Prostate gland (tissue), 2 donors: ENCODE results near the gene TJP1.

Source experiments
- CTCF ChIP-seq, 4 experiments: fragments of 200-600 bp in 2 of 4; fragments of 450-650 bp in 2 of 4; sonication (generic) in 2 of 4; IDR thresholded peaks; 1 replicate in 3 of 4; 2 replicates in 1 of 4; pipeline ENCODE4 v1.5.1; 2016 to 2019; ENCODE audit warnings: antibody characterized with exemption in 4 of 4, mild to moderate bottlenecking in 2 of 4, moderate library complexity in 2 of 4
- POLR2A ChIP-seq: fragments of 450-650 bp; IDR thresholded peaks from one replicate; pipeline ENCODE4 v1.6.1; 2016; ENCODE audit warnings: antibody characterized with exemption, mild to moderate bottlenecking
- POLR2AphosphoS5 ChIP-seq: sonication (generic); formaldehyde crosslinking; IDR thresholded peaks from one replicate; pipeline ENCODE4 v1.6.1; 2017; ENCODE audit warnings: antibody characterized with exemption

GRCh38 chr15:29687204-29687815 is 135.0 kb downstream of the TJP1 start:
- TF ChIP-seq CTCF (IDR thresholded peaks at IDR 0.05) (no peak), POLR2A (no peak), POLR2AphosphoS5 (no peak)
